Measurements from ENCODE around the gene IL21R.
"Not testable (repeated sequence)": the region's sequence is repeated elsewhere in the genome, so short reads cannot be mapped to it uniquely, and the experiment has no call there.

Gene IL21R

DNA sequence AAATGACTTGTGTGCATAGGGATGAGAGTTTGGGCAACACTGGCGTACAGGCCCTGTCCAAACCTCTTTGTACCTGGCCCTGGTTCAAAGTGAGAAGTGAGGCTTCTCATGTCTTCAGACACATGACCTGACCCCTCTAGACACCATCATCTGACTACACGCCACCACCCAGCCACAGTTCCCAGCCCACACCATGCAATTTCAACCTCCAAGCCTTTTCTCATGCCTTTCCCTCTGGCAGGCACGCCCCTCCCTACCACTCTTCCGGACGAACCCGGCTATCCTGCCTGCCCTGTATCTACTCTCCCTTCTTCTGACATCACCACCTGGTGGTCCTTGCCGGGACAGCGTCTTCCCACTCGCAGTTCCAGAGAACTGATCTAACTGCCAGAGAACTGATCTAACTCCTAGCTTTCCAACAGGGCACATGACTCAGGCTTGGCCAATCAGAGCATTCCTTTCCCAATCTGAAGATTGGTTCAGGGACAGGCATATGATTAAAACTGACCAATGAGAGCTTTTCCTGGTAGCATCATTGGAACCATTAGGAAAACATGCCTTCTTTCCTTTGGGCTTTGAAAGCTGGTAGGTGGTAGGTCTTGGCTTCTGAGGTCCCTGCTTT is 27.1 kb upstream of the IL21R start:
- DNase-seq (ENCODE audit: low read depth): no peak

DNA sequence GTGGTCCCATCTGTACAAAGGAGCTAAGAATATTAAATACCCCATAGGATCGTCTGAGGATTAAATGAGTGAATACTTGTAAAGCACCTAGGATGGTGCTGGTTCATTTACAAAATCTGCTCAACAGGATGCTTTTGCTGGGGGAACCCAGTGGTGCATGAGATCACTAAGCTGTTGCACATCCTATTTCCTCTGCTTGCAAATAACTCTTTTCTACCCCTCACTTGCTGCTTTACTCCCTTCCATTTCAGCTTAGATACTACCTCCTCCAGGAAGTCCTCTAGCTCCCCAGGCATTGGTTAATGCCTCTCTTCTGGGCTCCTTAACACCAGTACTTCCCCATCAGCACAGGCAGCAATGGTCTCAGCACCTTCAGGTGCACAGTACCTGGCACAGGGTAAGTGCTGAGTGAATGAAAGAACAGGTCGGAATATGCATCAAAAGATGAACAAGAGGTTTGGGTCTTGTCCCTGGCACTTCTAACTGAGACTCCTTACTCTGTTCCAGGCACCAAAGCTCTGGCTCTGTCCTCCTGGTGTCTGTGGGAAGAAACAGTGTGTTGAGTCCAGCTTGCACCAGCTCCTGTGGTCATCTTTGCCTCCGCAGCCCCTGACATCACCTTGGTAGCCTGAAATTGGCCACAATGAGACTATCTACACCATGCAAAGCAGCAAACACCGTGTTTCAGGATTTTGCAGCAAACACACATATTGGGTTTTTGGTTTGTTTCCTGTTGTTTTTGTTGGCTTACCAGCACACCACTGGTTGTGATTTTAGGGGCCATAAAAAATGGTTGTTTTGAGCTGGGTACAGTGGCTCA is 24.1 kb upstream of the IL21R start:
- DNase-seq (ENCODE audit: low read depth): no peak

DNA sequence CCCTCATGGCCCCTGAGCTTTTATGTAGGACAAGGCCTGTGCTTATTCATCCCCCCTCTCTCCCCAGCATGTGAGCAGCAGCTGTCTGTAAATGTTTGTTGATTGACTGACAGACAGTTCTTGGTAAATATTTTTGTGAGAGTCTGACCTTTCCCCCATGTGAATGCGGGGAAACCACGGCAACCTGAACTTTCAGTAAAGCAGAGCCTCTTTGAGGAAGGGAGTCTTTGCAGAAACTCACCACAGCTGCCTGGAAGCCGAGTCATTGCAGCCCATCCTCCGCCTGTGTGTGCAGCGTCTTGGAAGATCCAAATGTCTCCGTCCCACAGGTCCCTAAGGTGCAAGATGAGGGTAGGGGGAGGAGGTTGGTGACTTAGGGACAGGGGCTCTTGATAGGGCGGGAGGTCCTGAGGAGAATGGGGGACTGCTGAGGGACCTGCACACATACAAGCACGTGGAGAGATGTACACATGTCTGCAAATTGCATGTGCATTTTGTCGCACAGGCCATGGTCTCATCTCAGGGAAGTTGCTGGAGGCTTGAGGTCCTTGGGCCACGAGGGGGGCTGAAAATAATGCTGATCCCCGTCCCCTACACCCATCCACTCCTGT is 23.0 kb upstream of the IL21R start:
- DNase-seq (ENCODE audit: low read depth): no peak

DNA sequence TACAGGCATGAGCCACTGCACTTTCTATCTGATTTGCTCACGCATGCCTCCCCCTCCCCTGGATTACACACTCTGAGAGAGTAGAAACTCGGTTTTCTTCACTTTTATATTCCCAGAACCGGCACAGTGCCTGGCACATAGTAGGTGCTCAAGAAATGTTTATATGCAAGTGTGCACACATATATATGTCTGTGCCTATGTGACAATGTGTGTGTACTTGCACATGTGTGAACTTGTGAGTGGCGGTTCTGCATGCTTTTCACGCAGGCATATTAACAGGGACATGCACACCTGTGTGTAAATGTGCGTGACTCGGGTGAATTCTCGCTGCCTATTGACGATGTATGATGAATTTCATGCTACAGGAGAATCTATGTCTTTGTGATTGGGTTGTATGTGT is 22.1 kb upstream of the IL21R start:
- DNase-seq (ENCODE audit: low read depth): no peak

DNA sequence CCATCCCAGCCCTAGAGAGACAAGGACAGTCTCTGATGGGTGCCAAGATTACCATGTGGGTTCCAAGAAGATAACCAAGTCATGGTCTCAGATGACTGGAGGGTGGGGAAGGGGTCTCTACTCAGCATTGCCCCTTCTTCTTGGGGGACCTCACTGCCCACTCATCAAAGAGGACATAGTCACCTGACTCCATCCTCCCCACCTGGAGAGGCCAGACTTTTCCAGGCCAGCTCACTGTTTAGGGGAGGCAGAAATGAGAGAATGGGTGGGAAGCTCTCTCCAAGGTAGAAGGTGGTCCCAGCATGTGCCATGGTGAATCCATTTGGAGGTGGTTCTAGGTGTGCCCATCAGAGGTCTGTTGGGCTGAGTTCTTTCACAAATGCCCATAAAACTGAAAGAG is 20.7 kb upstream of the IL21R start:
- DNase-seq (ENCODE audit: low read depth): no peak

DNA sequence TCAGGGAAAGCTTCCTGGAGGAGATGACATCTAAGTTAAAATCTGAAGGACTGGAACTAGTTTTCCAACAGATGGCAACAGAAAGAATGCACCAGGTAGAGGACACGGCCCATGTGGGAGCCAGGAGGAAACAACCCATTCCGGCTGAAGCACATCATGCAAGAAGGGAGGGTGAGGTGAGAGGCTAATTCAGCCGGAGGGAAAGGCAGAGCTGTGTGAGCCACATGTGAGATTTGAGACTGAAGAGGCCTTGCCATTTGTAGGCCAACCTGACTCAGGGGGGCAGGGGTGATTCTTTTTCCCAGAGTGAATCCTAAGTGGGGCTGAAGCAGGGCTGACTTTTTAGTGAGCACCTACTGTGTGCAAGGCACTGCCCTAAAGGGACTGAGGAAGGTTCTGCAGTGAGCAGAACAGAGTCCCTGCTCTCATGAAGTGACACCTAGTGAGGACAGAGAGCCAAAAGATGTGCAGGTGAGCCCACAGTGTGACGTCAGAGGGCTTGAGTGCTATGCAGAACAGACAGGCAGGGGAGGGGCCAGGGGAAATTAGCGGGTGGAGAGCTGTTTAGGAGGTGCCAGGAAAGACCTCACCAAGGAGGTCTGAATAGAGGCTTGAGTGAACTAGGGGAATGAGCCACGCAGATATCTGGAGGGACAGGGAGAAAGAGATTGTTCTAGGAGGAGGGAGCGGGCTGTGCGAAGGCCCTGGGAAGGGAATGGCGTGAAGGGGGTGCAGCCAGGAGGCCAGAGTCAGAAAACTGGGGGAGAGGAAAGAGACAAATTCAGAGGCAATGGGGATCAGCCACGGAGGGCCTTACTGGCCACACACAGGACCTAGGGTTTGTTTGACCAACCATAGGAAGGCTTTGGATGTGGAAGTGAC is 19.8 kb upstream of the IL21R start:
- DNase-seq (ENCODE audit: low read depth): no peak

DNA sequence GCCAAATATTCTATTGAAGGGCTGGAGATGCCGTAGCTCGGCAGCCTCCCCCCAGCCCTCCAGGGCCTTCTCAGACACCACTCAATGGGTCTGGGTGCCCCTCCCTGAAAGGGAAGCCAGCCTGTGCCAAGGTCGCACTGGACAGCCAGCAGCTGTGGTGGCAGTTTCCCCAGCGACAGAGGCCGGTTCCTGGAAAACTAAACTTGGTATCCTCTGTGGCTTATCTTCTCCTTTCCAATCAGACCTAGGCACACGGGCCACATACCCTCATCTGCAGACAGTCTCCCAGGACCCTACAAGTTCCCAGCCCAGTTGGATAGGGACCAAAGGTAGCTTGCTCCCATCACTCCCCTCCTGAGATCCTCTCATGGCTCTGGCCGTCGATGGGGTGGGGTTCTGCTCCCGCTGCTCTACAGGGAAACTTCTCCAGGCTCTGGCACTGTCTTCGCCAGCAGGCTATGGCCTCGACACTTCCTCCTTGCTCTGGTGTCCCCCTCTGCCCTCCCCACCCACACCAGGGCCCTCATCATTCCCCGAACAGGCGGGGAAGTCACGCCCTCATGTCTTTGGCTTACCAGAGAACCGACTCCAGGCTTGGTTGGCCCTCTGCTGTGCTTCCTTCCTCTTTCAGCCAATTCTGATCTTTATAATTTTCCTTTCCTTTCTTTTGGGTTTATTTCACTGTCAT is 18.3 kb upstream of the IL21R start:
- no peak for DNase-seq (ENCODE audit: low read depth)

DNA sequence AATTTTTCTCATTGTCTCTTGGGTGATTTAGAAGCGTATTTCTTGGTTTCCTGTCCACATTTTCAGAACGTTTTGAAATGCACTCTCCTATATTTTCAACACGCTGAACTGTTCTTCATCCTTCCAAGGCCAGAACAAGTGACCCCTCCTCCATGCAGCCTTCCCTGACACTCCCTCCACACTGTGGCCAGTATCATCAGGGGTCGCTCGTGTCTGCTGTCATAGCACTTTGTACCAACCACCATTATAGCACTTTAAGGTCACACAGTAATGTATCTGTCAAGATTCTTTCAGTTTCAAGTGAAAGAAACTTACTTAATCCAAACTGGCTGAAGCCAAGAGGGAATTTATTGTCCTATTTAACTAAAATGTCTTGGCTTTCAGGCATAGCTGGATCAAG is 17.5 kb upstream of the IL21R start:
- DNase-seq (ENCODE audit: low read depth): no peak

DNA sequence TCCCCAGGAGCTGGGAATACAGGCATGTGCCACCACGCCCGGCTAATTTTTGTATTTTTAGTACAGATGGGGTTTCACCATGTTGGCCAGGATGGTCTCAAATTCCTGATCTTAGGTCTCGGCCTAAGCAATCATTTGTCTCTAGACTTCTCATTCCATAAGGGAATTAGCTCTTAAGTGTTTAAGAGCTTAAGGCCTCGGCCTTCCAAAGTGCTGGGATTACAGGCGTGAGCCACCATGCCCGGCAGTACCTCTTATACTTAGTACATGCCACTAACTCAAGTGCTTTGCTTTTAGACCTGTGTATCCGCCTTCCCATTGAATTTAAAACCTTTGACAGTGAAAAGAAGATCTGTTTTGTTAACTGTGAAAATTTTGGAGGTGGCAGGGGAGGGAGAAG is 16.6 kb upstream of the IL21R start:
- no peak for DNase-seq (ENCODE audit: low read depth)

DNA sequence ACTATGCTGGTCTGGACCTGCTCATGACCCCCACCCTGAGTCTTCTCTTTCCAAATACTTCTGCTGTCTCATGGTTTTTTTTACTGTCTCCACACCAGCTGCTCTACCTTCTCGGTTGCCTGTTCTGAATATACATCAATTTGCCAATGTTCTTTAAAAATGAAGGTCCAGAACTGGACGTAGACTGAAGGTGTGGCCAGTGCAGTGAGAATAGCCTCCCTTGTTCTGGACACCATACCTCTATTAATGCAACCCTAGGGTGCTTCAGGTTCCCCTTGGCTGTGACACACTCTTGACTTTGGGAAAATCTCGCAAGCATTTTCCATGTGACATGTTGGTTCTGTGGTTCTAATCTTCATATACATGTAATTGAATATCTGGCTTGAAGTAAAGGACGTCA is 15.3 kb upstream of the IL21R start:
- DNase-seq (ENCODE audit: low read depth): no peak

DNA sequence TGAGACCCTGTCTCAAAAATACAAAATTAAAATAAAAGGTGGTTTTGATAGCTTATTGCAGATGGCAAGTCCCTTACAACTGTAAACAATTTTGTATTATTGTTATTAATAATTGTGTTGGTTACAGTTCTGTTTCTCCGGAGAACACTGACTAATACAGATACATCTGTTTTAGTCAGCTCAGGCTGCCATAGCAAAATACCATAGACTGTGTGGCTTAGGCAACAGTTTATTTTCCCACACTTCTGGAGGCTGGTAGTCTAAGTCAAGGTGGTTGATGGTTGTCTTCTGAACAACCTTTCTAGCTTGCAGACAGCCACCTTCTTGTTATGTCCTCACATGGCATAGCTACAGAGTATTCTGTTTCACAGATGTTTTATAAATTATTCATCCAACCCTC is 14.2 kb upstream of the IL21R start:
- DNase-seq (ENCODE audit: low read depth): no peak

DNA sequence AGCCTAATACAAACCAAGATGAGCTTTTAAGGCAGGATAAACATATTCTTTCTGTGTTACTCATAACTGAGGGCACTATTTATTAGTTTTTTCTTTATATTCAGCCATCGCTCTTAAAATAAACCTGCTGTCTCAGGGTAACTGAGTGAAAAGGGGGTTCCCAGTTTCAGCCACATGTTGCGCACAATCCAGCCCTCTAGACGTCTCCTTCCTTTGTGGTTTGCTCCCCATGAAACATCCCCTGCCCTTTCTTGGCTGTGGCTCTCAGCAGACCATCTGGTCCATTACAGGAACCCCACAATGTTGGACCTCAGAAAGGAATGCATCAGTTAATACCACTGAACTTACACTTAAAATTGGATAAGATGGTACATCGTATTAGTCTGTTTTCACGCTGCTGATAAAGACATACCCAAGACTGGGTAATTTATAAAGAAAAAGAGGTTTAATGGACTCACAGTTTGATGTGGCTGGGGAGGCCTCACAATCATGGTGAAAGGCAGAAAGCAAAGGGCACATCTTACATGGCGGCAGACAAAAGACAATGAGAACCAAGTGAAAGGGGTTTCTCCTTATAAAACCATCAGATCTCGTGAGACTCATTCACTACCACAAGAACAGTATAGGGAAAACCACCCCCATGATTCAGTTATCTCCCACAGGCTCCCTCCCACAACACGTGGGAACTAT is 12.6 kb upstream of the IL21R start:
- DNase-seq (ENCODE audit: low read depth): no peak

DNA sequence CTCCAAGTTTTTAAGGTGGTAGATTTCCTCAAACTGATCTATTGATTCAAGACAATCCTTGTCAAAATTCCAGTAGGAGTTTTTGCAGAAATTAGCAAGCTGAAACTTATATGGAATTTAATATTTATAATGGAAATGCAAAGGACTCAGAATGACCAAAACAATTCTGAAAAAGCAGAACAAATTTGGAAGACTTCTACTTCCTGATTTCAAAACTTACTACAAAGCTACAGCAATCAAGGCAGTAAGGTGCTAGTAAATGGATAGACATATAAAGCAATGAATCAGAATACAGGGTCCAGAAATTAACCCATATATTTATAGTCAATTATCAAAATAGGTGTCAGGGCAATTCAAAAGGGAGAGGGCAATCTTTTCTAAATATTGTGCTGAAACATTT is 11.8 kb upstream of the IL21R start:
- DNase-seq (ENCODE audit: low read depth): no peak

DNA sequence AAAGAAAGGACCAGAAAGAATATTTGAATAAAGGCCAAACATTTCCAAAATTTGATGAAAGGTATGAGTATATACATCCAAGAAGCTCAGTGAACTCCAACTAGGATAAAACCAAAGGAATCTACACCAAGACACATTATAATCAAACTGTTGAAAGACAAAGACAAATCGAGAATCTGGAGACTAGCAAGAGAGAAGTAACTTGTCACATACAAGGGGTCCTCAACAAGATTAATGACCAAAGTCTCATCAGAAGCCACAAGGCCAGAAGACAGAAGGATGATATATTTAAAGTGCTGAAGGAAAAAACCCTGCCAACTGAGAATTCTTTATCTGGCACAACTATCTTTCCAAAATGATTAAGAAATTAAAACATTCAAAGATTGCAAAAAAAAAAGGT is 9.3 kb upstream of the IL21R start:
- no peak for DNase-seq (ENCODE audit: low read depth)

DNA sequence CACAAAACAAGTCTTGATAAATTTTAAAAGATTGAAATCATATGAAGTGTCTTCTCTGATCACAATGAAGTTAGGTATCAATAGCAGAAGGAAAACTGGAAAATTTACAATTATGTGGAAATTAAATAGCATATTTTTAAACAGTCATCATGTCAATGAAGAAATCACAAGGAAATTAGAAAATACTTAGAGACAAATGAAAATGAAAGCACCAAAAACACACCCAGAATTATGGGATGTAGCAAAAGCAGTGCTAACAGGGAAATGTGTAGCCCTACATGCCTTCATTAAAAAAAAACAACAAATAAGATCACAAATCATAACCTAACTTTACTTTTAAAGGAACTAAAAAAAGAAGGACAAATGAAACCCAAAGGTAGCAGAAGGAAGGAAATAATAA is 7.5 kb upstream of the IL21R start:
- DNase-seq (ENCODE audit: low read depth): no peak

DNA sequence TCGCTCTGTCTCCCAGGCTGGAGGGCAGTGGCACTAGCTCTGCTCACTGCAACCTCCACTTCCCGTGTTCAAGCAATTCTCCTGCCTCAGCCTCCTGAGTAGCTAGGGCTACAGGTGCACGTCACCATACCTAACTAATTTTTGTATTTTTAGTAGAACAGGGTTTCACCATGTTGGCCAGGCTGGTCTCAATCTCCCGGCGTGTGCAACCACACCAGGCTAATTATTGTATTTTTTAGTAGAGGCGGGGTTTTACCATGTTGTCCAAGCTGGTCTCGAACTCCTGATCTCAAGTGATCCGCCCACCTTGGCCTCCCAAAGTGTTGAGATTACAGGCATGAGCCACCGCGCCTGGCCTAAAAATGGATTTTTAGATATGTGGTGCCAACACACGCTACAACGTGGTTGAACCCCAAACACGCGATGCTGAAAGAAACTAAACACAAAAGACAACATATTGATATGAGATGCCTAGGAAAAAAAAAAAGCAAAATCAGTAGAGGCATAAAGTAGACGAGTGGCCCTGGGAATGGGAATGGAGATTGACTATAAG is 3.6 kb upstream of the IL21R start:
- not testable (repeated sequence) for DNase-seq (ENCODE audit: low read depth)

DNA sequence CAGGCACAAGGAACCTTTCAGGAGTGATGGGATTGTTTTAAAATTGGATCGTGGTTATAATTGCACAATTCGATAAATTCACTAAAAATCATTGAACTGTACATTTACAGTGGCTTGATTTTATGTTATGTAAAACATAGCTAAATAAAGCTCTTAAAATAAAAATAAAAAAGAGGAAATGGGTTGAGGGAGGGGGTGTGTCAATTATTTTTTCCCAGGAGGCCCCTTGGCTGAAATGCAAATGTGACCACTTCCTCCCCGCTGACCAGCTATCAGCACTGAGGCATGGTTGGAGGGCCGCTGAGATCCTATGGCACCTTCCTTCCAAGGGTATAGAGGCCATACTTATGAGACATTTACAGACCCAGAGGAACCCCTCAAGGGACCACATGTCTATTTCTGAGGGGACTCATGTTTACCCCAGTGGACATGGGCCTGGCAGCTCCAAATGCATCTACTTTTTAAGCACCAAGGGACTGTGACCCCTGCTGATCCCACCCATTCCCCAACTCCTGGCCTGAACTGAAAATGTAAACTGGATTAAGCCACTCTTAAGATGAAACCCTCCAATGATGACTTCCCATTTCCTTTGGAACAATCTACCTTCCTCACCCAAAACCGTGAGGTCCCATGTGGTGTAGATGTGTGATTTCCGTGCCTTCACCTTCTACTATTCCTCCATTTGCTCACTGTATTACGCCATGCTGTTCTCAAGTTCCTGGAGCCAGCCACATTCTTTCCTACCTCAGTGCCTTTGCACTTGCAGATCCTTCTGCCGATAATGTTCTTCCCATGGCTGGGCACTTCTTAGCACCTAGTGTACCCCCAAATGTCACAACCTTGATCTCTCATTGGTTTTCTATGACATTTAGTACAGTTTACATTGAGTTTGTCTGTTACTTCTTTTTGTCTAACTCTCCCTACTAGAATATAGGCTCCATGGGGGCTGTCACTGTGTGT is 2.8 kb upstream of the IL21R start:
- DNase-seq (ENCODE audit: low read depth): no peak

DNA sequence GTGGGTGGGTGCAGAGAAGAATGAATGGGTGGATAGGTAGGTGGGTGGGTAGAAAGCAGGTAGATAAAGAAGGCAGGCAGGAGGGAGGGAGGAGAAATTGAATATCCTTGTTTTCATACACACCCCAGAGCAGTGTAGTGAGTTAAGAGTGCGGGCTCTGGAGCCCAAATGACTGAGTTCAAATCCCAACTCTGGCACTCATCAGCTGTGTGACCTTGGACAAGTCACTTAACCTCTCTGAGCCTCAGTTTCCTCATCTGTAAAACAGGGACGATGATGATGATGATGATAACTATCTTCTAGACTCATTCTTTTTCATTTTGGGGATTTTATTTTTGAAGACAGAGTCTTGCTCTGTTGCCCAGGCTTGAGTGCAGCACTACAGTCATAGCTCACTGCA is 2.0 kb upstream of the IL21R start:
- no peak for DNase-seq (ENCODE audit: low read depth)

DNA sequence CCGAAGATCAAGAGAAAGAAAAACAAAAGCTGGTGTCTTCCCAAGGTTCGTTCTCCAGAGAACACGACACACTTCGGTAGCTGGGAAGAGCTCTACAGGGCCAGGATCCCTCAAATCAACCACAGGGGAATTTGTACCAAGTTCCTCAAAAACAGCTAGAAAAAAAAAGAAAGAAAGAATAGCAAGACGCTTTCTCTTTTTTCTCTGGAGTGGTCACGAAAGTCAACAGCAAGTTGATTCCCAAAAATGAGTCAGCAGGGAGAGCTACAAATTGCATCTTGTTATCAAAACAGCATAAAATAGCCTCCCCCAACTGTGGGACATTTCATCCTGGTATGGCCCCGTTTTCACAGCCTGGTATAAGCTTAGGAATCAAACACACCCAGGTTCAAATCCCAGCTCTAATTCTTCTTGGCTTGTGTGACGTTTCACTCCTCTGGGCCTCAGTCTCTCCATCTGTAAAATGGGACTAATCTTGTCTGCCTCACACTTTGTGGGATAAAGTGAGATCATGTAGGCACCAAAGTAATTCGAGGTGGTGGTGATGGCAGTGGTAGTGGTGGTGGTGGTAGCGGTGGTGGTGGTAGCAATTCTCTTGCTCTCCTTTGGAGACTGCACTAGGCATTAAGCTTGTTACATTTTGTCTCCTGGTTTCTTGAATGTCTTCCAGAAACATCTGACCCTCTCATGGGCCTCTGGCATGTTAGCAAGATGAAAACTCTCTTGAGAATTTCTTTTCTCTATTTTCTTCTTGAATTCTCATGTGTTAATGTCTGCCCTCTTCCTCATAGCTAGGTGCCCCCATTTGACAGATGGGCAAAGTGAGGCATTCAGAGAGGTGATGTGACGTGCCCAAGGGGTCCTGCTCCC is 988 bp upstream of the IL21R start:
- no peak for DNase-seq (ENCODE audit: low read depth)

All from activated T-helper 1 cell treated with Interleukin-2 at 50 U/mL for 16 hours (primary cell).